H9 (cell line): ENCODE measurements around the gene RPL39L. TPM values are rescaled to one million over a fixed set of nuclear protein-coding genes. Genes with fewer than 3 reads are reported as not detected.

Experiments used
- DNase-seq: peaks from one replicate; pipeline ENCODE4 v3.0.0-alpha.2; 2017
- H2AFZ ChIP-seq: one replicate; pipeline ENCODE4 v1.6.1; 2013; ENCODE audit warnings: mild to moderate bottlenecking, low read length, control low read depth, moderate library complexity
- H2AK5ac ChIP-seq: 2 replicates; pipeline ENCODE4 v1.6.1; 2013; ENCODE audit warnings: low read length, control low read depth, mixed read lengths; ENCODE audit not compliant: insufficient read length
- H2BK120ac ChIP-seq: one replicate; pipeline ENCODE4 v1.6.1; 2013; ENCODE audit warnings: low read depth, mild to moderate bottlenecking, low read length, control low read depth, inconsistent platforms; ENCODE audit not compliant: poor library complexity, severe bottlenecking
- H2BK12ac ChIP-seq: 2 replicates; pipeline ENCODE4 v1.6.1; 2013; ENCODE audit warnings: low read length, control low read depth, mixed read lengths, low read depth; ENCODE audit not compliant: insufficient read length
- H2BK15ac ChIP-seq: 2 replicates; pipeline ENCODE4 v1.6.1; 2013; ENCODE audit warnings: low read depth, low read length, control low read depth
- H2BK20ac ChIP-seq: one replicate; pipeline ENCODE4 v1.6.1; 2013; ENCODE audit warnings: low read depth, mild to moderate bottlenecking, low read length, control low read depth, inconsistent platforms; ENCODE audit not compliant: poor library complexity, severe bottlenecking
- H2BK5ac ChIP-seq: 2 replicates; pipeline ENCODE4 v1.6.1; 2013; ENCODE audit warnings: low read length, control low read depth, mixed read lengths; ENCODE audit not compliant: insufficient read length
- H3K14ac ChIP-seq: 2 replicates; pipeline ENCODE4 v1.6.1; 2013; ENCODE audit warnings: low read length, control low read depth; ENCODE audit not compliant: insufficient read depth
- H3K18ac ChIP-seq: 2 replicates; pipeline ENCODE4 v1.6.1; 2013; ENCODE audit warnings: low read depth, mild to moderate bottlenecking, mixed read lengths, low read length, control low read depth; ENCODE audit not compliant: insufficient read length
- H3K23ac ChIP-seq: 2 replicates; pipeline ENCODE4 v1.6.1; 2013; ENCODE audit warnings: low read length, control low read depth, mixed read lengths, low read depth; ENCODE audit not compliant: insufficient read length
- H3K23me2 ChIP-seq: 2 replicates; pipeline ENCODE4 v1.6.1; 2013; ENCODE audit warnings: low read depth, mild to moderate bottlenecking, mixed read lengths, low read length, control low read depth; ENCODE audit not compliant: insufficient read length, poor library complexity, severe bottlenecking
- H3K27ac ChIP-seq: 2 replicates; pipeline ENCODE4 v1.5.1; 2013; ENCODE audit warnings: low read length, control low read depth, mixed read lengths, low read depth; ENCODE audit not compliant: insufficient read length
- H3K27me3 ChIP-seq: 2 replicates; pipeline ENCODE4 v1.6.1; 2013; ENCODE audit warnings: low read length, control low read depth, inconsistent platforms; ENCODE audit not compliant: insufficient read depth
- H3K4ac ChIP-seq: 2 replicates; pipeline ENCODE4 v1.6.1; 2013; ENCODE audit warnings: low read depth, mild to moderate bottlenecking, control low read depth, inconsistent platforms, low read length, moderate library complexity
- H3K4me1 ChIP-seq: 2 replicates; pipeline ENCODE4 v1.6.1; 2013; ENCODE audit warnings: low read length, control low read depth, inconsistent platforms; ENCODE audit not compliant: insufficient read depth
- H3K4me2 ChIP-seq: 2 replicates; pipeline ENCODE4 v1.6.1; 2013; ENCODE audit warnings: low read length, control low read depth, mixed read lengths; ENCODE audit not compliant: insufficient read length, insufficient read depth
- H3K56ac ChIP-seq: 2 replicates; pipeline ENCODE4 v1.6.1; 2013; ENCODE audit warnings: low read depth, mild to moderate bottlenecking, mixed read lengths, low read length, control low read depth; ENCODE audit not compliant: insufficient read length
- H3K79me1 ChIP-seq: 2 replicates; pipeline ENCODE4 v1.6.1; 2013; ENCODE audit warnings: low read depth, mild to moderate bottlenecking, moderate library complexity, low read length, control low read depth, inconsistent platforms; ENCODE audit not compliant: insufficient read depth, poor library complexity, severe bottlenecking
- H3K79me2 ChIP-seq: 2 replicates; pipeline ENCODE4 v1.6.1; 2013; ENCODE audit warnings: low read length, control low read depth, inconsistent platforms; ENCODE audit not compliant: insufficient read depth
- H3K9ac ChIP-seq: 2 replicates; pipeline ENCODE4 v1.6.1; 2013; ENCODE audit warnings: low read length, control low read depth, mixed read lengths; ENCODE audit not compliant: insufficient read length; ENCODE audit errors: extremely low read depth
- H3K9me3 ChIP-seq: one replicate; pipeline ENCODE4 v1.6.1; 2013; ENCODE audit warnings: low read depth, low read length, inconsistent platforms; ENCODE audit not compliant: control insufficient read depth
- H3T11ph ChIP-seq: one replicate; pipeline ENCODE4 v1.6.1; 2013; ENCODE audit warnings: mild to moderate bottlenecking, low read length, control low read depth, inconsistent platforms
- H4K20me1 ChIP-seq: one replicate; pipeline ENCODE4 v1.6.1; 2013; ENCODE audit not compliant: control insufficient read depth, insufficient read length, insufficient read depth
- H4K5ac ChIP-seq: 2 replicates; pipeline ENCODE4 v1.6.1; 2013; ENCODE audit warnings: low read depth, mild to moderate bottlenecking, mixed read lengths, low read length, control low read depth; ENCODE audit not compliant: insufficient read length
- H4K8ac ChIP-seq: replicated peaks from 2 replicates; pipeline ENCODE4 v1.6.1; 2013; ENCODE audit warnings: low read length, control low read depth, mixed read lengths, low read depth; ENCODE audit not compliant: insufficient read length
- H4K91ac ChIP-seq: 2 replicates; pipeline ENCODE4 v1.6.1; 2013; ENCODE audit warnings: low read depth, mild to moderate bottlenecking, moderate library complexity, mixed read lengths, low read length, control low read depth; ENCODE audit not compliant: insufficient read length
- H3K27ac Mint-ChIP-seq, 3 experiments: 2 replicates in 2 of 3; 3 replicates in 1 of 3; pipeline ENCODE4 v1.8.0; 2020 to 2021; ENCODE audit warnings: mixed read lengths in 3 of 3, mild to moderate bottlenecking in 1 of 3, moderate library complexity in 1 of 3
- H3K27me3 Mint-ChIP-seq: 2 replicates; pipeline ENCODE4 v1.8.0; 2021; ENCODE audit warnings: low read depth, mild to moderate bottlenecking, moderate library complexity, mixed read lengths
- H3K36me3 Mint-ChIP-seq, 3 experiments: 2 replicates in 2 of 3; 3 replicates in 1 of 3; pipeline ENCODE4 v1.8.0; 2020 to 2021; ENCODE audit warnings: low read depth in 3 of 3, mixed read lengths in 3 of 3; ENCODE audit not compliant: insufficient read depth in 1 of 3
- H3K4me1 Mint-ChIP-seq, 2 experiments: 2 replicates each; pipeline ENCODE4 v1.8.0; 2020; ENCODE audit warnings: mixed read lengths in 2 of 2
- H3K4me3 Mint-ChIP-seq, 2 experiments: 2 replicates in 1 of 2; 3 replicates in 1 of 2; pipeline ENCODE4 v1.8.0; 2020 to 2021; ENCODE audit warnings: mild to moderate bottlenecking in 2 of 2, mixed read lengths in 2 of 2, moderate library complexity in 1 of 2
- H3K9me3 Mint-ChIP-seq, 2 experiments: 2 replicates in 1 of 2; 3 replicates in 1 of 2; pipeline ENCODE4 v1.8.0; 2020; ENCODE audit warnings: mild to moderate bottlenecking in 2 of 2, mixed read lengths in 2 of 2, moderate library complexity in 1 of 2
- WGBS: extraction: QIAGEN DNeasy Blood & Tissue Kit; methylation state at CpG from one replicate; pipeline ENCODE4 v1.1.7; 2013; ENCODE audit warnings: missing lambda C conversion rate, low lambda C conversion rate, mixed read lengths; ENCODE audit not compliant: insufficient read length; ENCODE audit errors: extremely low coverage; 5-methylcytosine and 5-hydroxymethylcytosine counted together
- total RNA-seq: library from RNA; stranded (reverse); gene quantifications from 2 replicates; pipeline ENCODE4 v1.2.1, GENCODE V29; 2021
- TF ChIP-seq, protein P1 (sequence below): fragments of 200-600 bp; sonication (generic); conservative IDR thresholded peaks from 3 replicates; pipeline ENCODE4 v1.8.0; 2021; ENCODE audit warnings: antibody characterized with exemption, mild to moderate bottlenecking

The RPL39L gene
- total RNA-seq, 1 experiment from 2014 or later = 71.7 TPM

DNA sequence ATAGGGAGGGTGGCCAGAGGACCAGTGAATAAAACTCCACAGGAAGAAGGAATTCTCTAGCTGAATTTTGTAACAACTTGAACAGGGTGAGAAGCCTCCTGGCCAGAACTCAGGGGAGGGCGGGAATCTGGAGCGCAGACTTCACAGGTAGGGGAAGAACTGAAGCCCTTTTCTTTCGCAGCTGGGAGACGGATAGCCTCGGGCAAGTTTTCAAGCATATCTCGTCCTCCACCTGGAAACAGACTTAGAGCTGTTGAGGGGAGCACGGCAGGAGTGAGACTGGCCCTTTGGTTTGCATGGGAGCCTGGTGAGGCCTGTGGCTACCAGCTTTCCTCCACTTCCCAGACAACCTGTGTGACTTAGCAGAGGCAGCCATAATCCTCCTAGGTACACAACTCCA lies 10.9 kb upstream of the RPL39L start:
- no peak overlapping the region for H2BK5ac ChIP-seq
- H3K4ac ChIP-seq = no peak overlapping the region
- no peak overlapping the region for H2BK12ac ChIP-seq
- H3K9me3 ChIP-seq = peaks cover 8% of the 10 kb centered on the region
- H2AK5ac ChIP-seq = no peak overlapping the region
- no CpG with 5 or more reads among the region's 7 CpGs for WGBS
- H3K79me2 ChIP-seq = peaks cover 2% of the 10 kb centered on the region; the same call in 1 of the 2 replicates
- H3K4me1 ChIP-seq = no peaks in the 10 kb centered on the region
- no peak overlapping the region for H3K18ac ChIP-seq
- H3K4me2 ChIP-seq = no peak overlapping the region
- H4K8ac ChIP-seq = no peak overlapping the region
- no peaks in the 10 kb centered on the region for H3K27me3 ChIP-seq
- Mint-ChIP-seq H3K27ac (peak overlapping the region in 1 of 3 experiments; percentile 89; a peak in 3 of 7 replicates), H3K4me1 (peaks cover 0 to 21% of the 10 kb centered on the region in 2 experiments; a peak in 2 of 4 replicates), H3K36me3 (peaks cover 8 to 45% (median 12%) of the 10 kb centered on the region in 3 experiments), H3K4me3 (no peak overlapping the region), H3K27me3 (no peaks in the 10 kb centered on the region; the same call in 1 of the 2 replicates), H3K9me3 (peaks cover 22 to 29% of the 10 kb centered on the region in 2 experiments)
- DNase-seq = no peak
- no peak overlapping the region for H3T11ph ChIP-seq
- no peak overlapping the region for H3K9ac ChIP-seq
- no peak overlapping the region for H3K27ac ChIP-seq
- no peak overlapping the region for H2BK20ac ChIP-seq
- H4K91ac ChIP-seq = no peak overlapping the region
- H4K5ac ChIP-seq = no peak overlapping the region
- TF ChIP-seq, protein P1, sequence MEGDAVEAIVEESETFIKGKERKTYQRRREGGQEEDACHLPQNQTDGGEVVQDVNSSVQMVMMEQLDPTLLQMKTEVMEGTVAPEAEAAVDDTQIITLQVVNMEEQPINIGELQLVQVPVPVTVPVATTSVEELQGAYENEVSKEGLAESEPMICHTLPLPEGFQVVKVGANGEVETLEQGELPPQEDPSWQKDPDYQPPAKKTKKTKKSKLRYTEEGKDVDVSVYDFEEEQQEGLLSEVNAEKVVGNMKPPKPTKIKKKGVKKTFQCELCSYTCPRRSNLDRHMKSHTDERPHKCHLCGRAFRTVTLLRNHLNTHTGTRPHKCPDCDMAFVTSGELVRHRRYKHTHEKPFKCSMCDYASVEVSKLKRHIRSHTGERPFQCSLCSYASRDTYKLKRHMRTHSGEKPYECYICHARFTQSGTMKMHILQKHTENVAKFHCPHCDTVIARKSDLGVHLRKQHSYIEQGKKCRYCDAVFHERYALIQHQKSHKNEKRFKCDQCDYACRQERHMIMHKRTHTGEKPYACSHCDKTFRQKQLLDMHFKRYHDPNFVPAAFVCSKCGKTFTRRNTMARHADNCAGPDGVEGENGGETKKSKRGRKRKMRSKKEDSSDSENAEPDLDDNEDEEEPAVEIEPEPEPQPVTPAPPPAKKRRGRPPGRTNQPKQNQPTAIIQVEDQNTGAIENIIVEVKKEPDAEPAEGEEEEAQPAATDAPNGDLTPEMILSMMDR = no peak
- H3K56ac ChIP-seq = no peak overlapping the region
- H2BK120ac ChIP-seq = no peak overlapping the region
- no peaks in the 10 kb centered on the region for H3K23me2 ChIP-seq
- H2AFZ ChIP-seq = no peak overlapping the region
- no peak overlapping the region for H3K23ac ChIP-seq
- H2BK15ac ChIP-seq = no peak overlapping the region
- H4K20me1 ChIP-seq = no peaks in the 10 kb centered on the region
- no peak overlapping the region for H3K14ac ChIP-seq
- no peaks in the 10 kb centered on the region for H3K79me1 ChIP-seq
